A673 (cell line): ENCODE measurements around the gene CASQ2. TPM values are rescaled to one million over a fixed set of nuclear protein-coding genes. Genes with fewer than 3 reads are reported as not detected.

ENCODE experiments used
- BruUV-seq: library from RNA; stranded (reverse); fragments of 400-500 nt; replicated peaks from 2 replicates; lab custom pipeline; 2021; lab: Mats Ljungman, UMichigan
- CTCF ChIA-PET: fragments of 300-600 bp; sonication (Branson Sonifier 250); formaldehyde crosslinking; loops from one replicate; lab custom pipeline; 2022; ENCODE audit warnings: antibody characterized with exemption; lab: Charles Lee
- POLR2A ChIA-PET: fragments of 300-600 bp; sonication (Branson Sonifier 250); formaldehyde crosslinking; loops from one replicate; lab custom pipeline; 2022; ENCODE audit warnings: antibody characterized with exemption; ENCODE audit not compliant: low non-redundant PET; lab: Charles Lee
- DNase-seq: peaks from one replicate; pipeline ENCODE4 v3.0.0-alpha.2; 2015; ENCODE audit warnings: low spot score
- H3K27ac ChIP-seq: fragments of 200-600 bp; sonication (generic); 2 replicates; pipeline ENCODE4 v1.5.1; 2016; ENCODE audit warnings: mixed run types, low read depth, mild to moderate bottlenecking, mixed read lengths, antibody characterized with exemption, low read length; ENCODE audit not compliant: poor library complexity, severe bottlenecking
- H3K27me3 ChIP-seq: fragments of 200-600 bp; sonication (generic); replicated peaks from 2 replicates; pipeline ENCODE4 v1.6.1; 2017; ENCODE audit warnings: mixed run types, low read depth, mild to moderate bottlenecking, mixed read lengths, antibody characterized with exemption, low read length; ENCODE audit not compliant: insufficient read depth, poor library complexity
- H3K36me3 ChIP-seq: fragments of 200-600 bp; sonication (generic); 2 replicates; pipeline ENCODE4 v1.6.1; 2016; ENCODE audit warnings: mixed run types, mild to moderate bottlenecking, mixed read lengths, antibody characterized with exemption, low read length; ENCODE audit not compliant: insufficient read depth, poor library complexity, severe bottlenecking
- H3K4me1 ChIP-seq: fragments of 200-600 bp; sonication (generic); 2 replicates; pipeline ENCODE4 v1.6.1; 2017; ENCODE audit warnings: mixed run types, mild to moderate bottlenecking, mixed read lengths, antibody characterized with exemption, low read length; ENCODE audit not compliant: insufficient read depth, poor library complexity, severe bottlenecking
- H3K4me3 ChIP-seq: fragments of 200-600 bp; sonication (generic); 2 replicates; pipeline ENCODE4 v1.5.1; 2016; ENCODE audit warnings: low read depth, mixed run types, mild to moderate bottlenecking, mixed read lengths, low read length; ENCODE audit not compliant: poor library complexity, severe bottlenecking
- H3K9me3 ChIP-seq: fragments of 200-600 bp; sonication (generic); 2 replicates; pipeline ENCODE4 v1.6.1; 2016; ENCODE audit warnings: mixed run types, low read depth, mild to moderate bottlenecking, mixed read lengths, antibody characterized with exemption, low read length; ENCODE audit not compliant: poor library complexity, severe bottlenecking
- CTCF ChIP-seq: fragments of 300-800, 200-600 bp; sonication (generic); conservative IDR thresholded peaks from 2 replicates; pipeline ENCODE4 v1.5.1; 2017; ENCODE audit warnings: low read depth, mild to moderate bottlenecking, antibody characterized with exemption, low read length, moderate library complexity, mixed read lengths
- EZH2 ChIP-seq: fragments of 200-600 bp; sonication (generic); IDR thresholded peaks from 2 replicates; pipeline ENCODE4 v1.6.1; 2017; ENCODE audit warnings: borderline replicate concordance, low read depth, mild to moderate bottlenecking, mixed read lengths, antibody characterized with exemption, low read length; ENCODE audit not compliant: poor library complexity, severe bottlenecking
- intact Hi-C: fragments of 100-400 bp; cut with micrococcal nuclease; formaldehyde crosslinking; loops from one replicate; pipeline ENCODE4 v1.10.0; 2022; ENCODE audit not compliant: unreplicated experiment
- total RNA-seq: library from RNA; stranded (reverse); gene quantifications from 2 replicates; pipeline ENCODE4 v1.2.3, GENCODE V29; 2021

CASQ2 gene
- total RNA-seq, 1 experiment from 2014 or later, result 0.52 TPM

DNA sequence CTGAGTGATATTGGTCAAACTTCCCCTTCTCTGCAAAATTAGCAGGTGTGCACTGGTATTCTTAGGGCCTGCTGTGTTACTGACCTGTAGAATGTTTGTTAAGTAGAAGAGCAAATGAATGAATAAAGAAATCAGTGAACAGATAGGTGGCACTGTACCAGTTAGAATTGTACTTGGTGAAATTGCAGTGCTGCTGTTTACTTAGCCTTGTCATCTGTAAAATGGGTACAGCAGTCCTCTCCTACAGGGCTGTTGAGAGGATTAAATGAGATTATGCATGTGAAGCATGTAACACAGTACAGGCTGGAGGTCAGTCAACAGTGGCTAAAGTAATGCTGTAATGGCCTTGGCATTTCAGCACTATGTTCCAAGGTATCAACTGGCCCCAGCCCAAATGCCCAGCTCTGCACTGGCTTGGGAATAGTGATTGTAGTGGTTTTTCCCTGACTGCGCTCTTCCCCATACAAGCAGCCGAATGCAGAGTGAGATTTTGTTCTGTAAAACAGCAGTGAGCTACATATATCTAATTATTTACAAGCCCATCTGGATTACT is 116.2 kb downstream of the CASQ2 start:
- H3K36me3 ChIP-seq, result peaks cover 13% of the 10 kb centered on the region
- H3K27me3 ChIP-seq, result no peaks in the 10 kb centered on the region
- POLR2A ChIA-PET, result no interaction called here
- no TSS peak for BruUV-seq
- no peaks in the 10 kb centered on the region for H3K9me3 ChIP-seq
- no peak overlapping the region for H3K27ac ChIP-seq
- no peak for DNase-seq
- H3K4me3 ChIP-seq, result no peak overlapping the region
- intact Hi-C loops, result no loop called here
- CTCF ChIA-PET, result no interaction called here
- H3K4me1 ChIP-seq, result peaks cover 36% of the 10 kb centered on the region
- TF ChIP-seq CTCF, result no peak
- no peak for TF ChIP-seq EZH2

DNA sequence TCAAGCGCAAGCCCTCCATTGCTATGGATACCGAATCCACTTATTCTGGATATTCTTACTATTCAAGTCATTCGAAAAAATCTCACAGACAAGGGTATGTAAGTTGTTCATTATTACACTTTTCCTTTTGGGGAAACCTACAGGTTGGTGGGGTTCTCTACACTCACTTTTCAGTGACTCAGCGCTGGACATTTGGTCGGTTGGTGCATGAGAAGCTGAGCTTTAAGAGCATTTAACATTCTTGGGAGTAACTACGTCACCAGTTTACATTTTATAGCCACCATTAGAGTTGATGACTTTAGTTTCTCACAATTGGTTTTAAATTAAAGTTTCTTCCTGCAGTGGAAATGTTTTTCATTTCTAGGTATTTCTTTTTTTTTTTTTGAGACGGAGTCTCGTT is 117.1 kb downstream of the CASQ2 start:
- ChIA-PET POLR2A (no interaction called here), CTCF (interaction anchor here (1.0 kb wide), 1 partner anchor 8 kb away, joined by 3 read pairs; no protein-coding TSS in a partner anchor)
- no peak for TF ChIP-seq EZH2
- no peaks in the 10 kb centered on the region for H3K9me3 ChIP-seq
- no peak overlapping the region for H3K27ac ChIP-seq
- BruUV-seq, result no TSS peak
- H3K4me1 ChIP-seq, result peaks cover 36% of the 10 kb centered on the region
- no peak overlapping the region for H3K4me3 ChIP-seq
- DNase-seq, result no peak
- H3K27me3 ChIP-seq, result no peaks in the 10 kb centered on the region
- H3K36me3 ChIP-seq, result peaks cover 13% of the 10 kb centered on the region
- intact Hi-C loops, result no loop called here

DNA sequence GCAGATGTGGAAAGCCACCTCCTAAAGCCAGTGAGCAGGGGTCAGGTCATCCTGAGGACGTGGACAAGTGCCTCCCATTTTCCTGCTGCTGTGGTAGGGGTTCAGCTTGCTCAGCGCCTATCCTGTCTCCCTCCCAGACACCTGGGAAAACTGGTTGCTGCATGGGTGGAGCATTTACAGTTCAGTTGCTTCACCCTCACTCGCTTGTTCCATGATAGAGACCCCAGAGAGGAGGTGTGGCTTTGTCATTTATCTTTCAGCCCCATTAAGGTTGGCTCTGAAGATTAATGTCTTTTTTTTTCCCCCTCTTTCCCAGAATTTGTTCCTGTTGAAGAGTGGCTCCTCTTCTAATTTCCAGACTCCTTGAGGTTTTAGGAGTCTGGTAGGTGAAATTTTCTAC is 117.6 kb downstream of the CASQ2 start:
- no peak for TF ChIP-seq CTCF
- Histone ChIP-seq H3K9me3 (no peaks in the 10 kb centered on the region), H3K27ac (no peak overlapping the region), H3K36me3 (peaks cover 13% of the 10 kb centered on the region), H3K4me1 (peaks cover 36% of the 10 kb centered on the region), H3K27me3 (no peaks in the 10 kb centered on the region), H3K4me3 (no peak overlapping the region)
- BruUV-seq, result no TSS peak
- no peak for DNase-seq
- POLR2A ChIA-PET, result no interaction called here
- intact Hi-C loops, result no loop called here
- CTCF ChIA-PET, result interaction anchor here (1.0 kb wide), 1 partner anchor 8 kb away, joined by 3 read pairs; no protein-coding TSS in a partner anchor

Other genes starting within 250 kb of the CASQ2 start
- 19.4 and 20.0 TPM in 2 replicates for gene VANGL1, start 126.7 kb downstream of the CASQ2 start, total RNA-seq
- gene NHLH2, start 72.4 kb upstream of the CASQ2 start, total RNA-seq, result not detected in 2 replicates
- 0.39 and 0.52 TPM in 2 replicates for gene SLC22A15, start 207.8 kb upstream of the CASQ2 start, total RNA-seq